Measurements from ENCODE around the gene MT1M.

GRCh38 chr16:56588781-56589140, 43.7 kb upstream of the MT1M start:
- TF ChIP-seq CTCF (conservative IDR thresholded peaks at IDR 0.05; ENCODE audit: low read length) (no peak), EZH2phosphoT487 (IDR thresholded peaks at IDR 0.05; ENCODE audit: borderline replicate concordance) (no peak)

Measured in Loucy (cell line).